H54 (cell line): ENCODE measurements around the gene ARHGAP42.
"Not testable (repeated sequence)": the region's sequence is repeated elsewhere in the genome, so short reads cannot be mapped to it uniquely, and the experiment has no call there.

ENCODE experiments used
- DNase-seq: peaks from one replicate; pipeline ENCODE4 v3.0.0; 2011; ENCODE audit warnings: low spot score, mixed read lengths; ENCODE audit not compliant: insufficient read length
- FAIRE-seq: peaks from 3 replicates; lab custom pipeline; 2011; peaks lifted over from hg19 to GRCh38; lab: Jason Lieb, UNC
- POLR2A ChIP-seq: IDR thresholded peaks from 2 replicates; pipeline ENCODE4 v1.6.1; 2011; ENCODE audit warnings: low read depth, mild to moderate bottlenecking, low read length

Gene ARHGAP42

GRCh38 chr11:100999756-101000155 is 312.7 kb downstream of the ARHGAP42 start:
- DNase-seq = no peak
- no peak for TF ChIP-seq POLR2A
- no peak for FAIRE-seq

- no peak for TF ChIP-seq POLR2A
- no peak for DNase-seq
- no peak for FAIRE-seq
Observed at GRCh38 chr11:101003468-101003867, 316.4 kb downstream of the ARHGAP42 start.

GRCh38 chr11:101008961-101009689 is 322.0 kb downstream of the ARHGAP42 start:
- DNase-seq (no peak), FAIRE-seq (no peak)
- no peak for TF ChIP-seq POLR2A

DNA sequence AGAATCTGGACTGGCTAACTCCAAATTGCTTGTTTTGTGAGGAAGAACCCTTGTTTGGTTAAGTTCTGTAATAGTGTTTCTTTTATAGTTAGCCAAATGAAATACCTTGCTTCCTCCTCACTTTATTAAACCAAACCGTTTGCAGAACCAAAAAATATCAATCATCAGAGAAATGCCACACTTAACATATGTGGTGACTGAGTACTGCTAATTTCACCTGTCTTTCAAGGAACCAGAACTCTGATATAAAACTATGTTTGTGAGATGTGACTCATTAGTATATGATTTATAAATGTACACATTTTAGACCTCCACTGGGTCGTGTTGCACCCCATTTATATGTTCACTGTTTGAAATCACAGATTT is 322.6 kb downstream of the ARHGAP42 start:
- FAIRE-seq (no peak), DNase-seq (no peak)
- no peak for TF ChIP-seq POLR2A

- FAIRE-seq = no peak
- DNase-seq = no peak
- TF ChIP-seq POLR2A = no peak
Observed at GRCh38 chr11:101010899-101011298, 323.8 kb downstream of the ARHGAP42 start.

- FAIRE-seq = no peak
Observed at GRCh38 chr11:101011881-101012280, 324.8 kb downstream of the ARHGAP42 start.

GRCh38 chr11:101013702-101014101 is 326.6 kb downstream of the ARHGAP42 start:
- not testable (repeated sequence) for DNase-seq, FAIRE-seq

More at GRCh38 chr11:101011881-101012280, 324.8 kb downstream of the ARHGAP42 start:
- no peak for DNase-seq
- no peak for TF ChIP-seq POLR2A

- FAIRE-seq (no peak), DNase-seq (no peak)
- no peak for TF ChIP-seq POLR2A
Observed at GRCh38 chr11:101014600-101015285, 327.7 kb downstream of the ARHGAP42 start.

GRCh38 chr11:101019870-101020269 is 332.8 kb downstream of the ARHGAP42 start:
- no peak for TF ChIP-seq POLR2A
- no peak for DNase-seq

DNA sequence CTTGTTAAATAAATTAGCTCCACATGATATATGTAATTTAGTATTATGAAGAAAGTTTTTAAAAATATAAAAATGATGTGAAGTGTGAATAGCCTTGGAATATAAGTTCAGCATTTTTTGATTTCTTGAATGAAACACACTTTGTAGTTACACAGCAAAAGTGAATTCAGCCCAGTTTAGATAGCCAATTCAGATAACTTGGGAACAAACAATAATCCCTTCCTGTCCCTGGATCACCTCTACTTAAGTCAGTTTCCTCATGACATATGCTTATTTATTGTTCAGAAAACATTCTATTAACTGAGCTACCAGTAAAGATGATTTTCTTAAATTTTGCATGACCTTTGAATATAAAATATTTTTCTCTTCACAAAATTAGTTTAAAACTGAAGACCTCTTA is 335.2 kb downstream of the ARHGAP42 start:
- no peak for TF ChIP-seq POLR2A
- DNase-seq = no peak
- no peak for FAIRE-seq

More at GRCh38 chr11:101019870-101020269, 332.8 kb downstream of the ARHGAP42 start:
- FAIRE-seq = no peak

GRCh38 chr11:101028644-101029043 is 341.6 kb downstream of the ARHGAP42 start:
- FAIRE-seq = no peak
- DNase-seq = no peak
- TF ChIP-seq POLR2A = no peak

GRCh38 chr11:101030015-101030414 is 342.9 kb downstream of the ARHGAP42 start:
- no peak for TF ChIP-seq POLR2A
- FAIRE-seq (no peak), DNase-seq (no peak)

- no peak for DNase-seq
Observed at GRCh38 chr11:101030692-101031091, 343.6 kb downstream of the ARHGAP42 start.

GRCh38 chr11:101031713-101032112 is 344.6 kb downstream of the ARHGAP42 start:
- no peak for DNase-seq
- TF ChIP-seq POLR2A = no peak
- FAIRE-seq = no peak

More at GRCh38 chr11:101030692-101031091, 343.6 kb downstream of the ARHGAP42 start:
- no peak for TF ChIP-seq POLR2A
- FAIRE-seq = no peak

GRCh38 chr11:101032991-101033390 is 345.9 kb downstream of the ARHGAP42 start:
- FAIRE-seq (no peak), DNase-seq (no peak)
- TF ChIP-seq POLR2A = no peak
